WTC11 (cell line): ENCODE results near the gene CACNA2D1. TPM values are rescaled to one million over a fixed set of nuclear protein-coding genes. Genes with fewer than 3 reads are reported as not detected.

Experiments
- ATAC-seq: fragments of 200-7000 bp; cut with Tn5 transposase; 2 replicates; pipeline ENCODE4 v1.10.0; 2021; ENCODE audit warnings: mild to moderate bottlenecking, moderate library complexity
- CTCF ChIA-PET: fragments of 300-600 bp; sonication (Branson Sonifier 250); formaldehyde crosslinking; loops from one replicate; lab custom pipeline; 2021; ENCODE audit warnings: antibody characterized with exemption; lab: Charles Lee
- POLR2A ChIA-PET: fragments of 350-600 bp; sonication (Branson Sonifier 250); formaldehyde crosslinking; loops from one replicate; lab custom pipeline; 2021; ENCODE audit warnings: antibody characterized with exemption; lab: Charles Lee
- DNase-seq: peaks from one replicate; pipeline ENCODE4 v3.0.0; 2021; ENCODE audit warnings: low spot score
- H3K27ac Mint-ChIP-seq: 2 replicates; pipeline ENCODE4 v1.8.0; 2021; ENCODE audit warnings: mixed read lengths
- H3K27me3 Mint-ChIP-seq: 2 replicates; pipeline ENCODE4 v1.8.0; 2021; ENCODE audit warnings: low read depth, mild to moderate bottlenecking, moderate library complexity, mixed read lengths
- H3K36me3 Mint-ChIP-seq: 2 replicates; pipeline ENCODE4 v1.8.0; 2021; ENCODE audit warnings: mixed read lengths
- H3K4me1 Mint-ChIP-seq: 2 replicates; pipeline ENCODE4 v1.8.0; 2022; ENCODE audit warnings: mixed read lengths
- H3K4me3 Mint-ChIP-seq: 2 replicates; pipeline ENCODE4 v1.8.0; 2021; ENCODE audit warnings: mild to moderate bottlenecking, moderate library complexity, mixed read lengths
- H3K9me3 Mint-ChIP-seq: 2 replicates; pipeline ENCODE4 v1.8.0; 2021; ENCODE audit warnings: mixed read lengths
- CDX4 ChIP-seq: fragments of 250-450 bp; sonication (Bioruptor Pico); IDR thresholded peaks from 2 replicates; pipeline ENCODE4 v1.9.0; 2021; ENCODE audit warnings: moderate library complexity, mild to moderate bottlenecking, inconsistent platforms, borderline replicate concordance
- CREM ChIP-seq: sonication (generic); formaldehyde crosslinking; IDR thresholded peaks from 2 replicates; pipeline ENCODE4 v1.8.1; 2022; ENCODE audit warnings: mild to moderate bottlenecking, missing genetic modification reagents, moderate library complexity
- CTCF ChIP-seq: fragments of 200-600 bp; IDR thresholded peaks from 2 replicates; pipeline ENCODE4 v1.8.0; 2022; ENCODE audit warnings: antibody characterized with exemption
- E2F1 ChIP-seq: sonication (generic); formaldehyde crosslinking; IDR thresholded peaks from 2 replicates; pipeline ENCODE4 v1.8.0; 2022; ENCODE audit warnings: mild to moderate bottlenecking, missing genetic modification reagents
- E2F5 ChIP-seq: sonication (generic); formaldehyde crosslinking; IDR thresholded peaks from 2 replicates; pipeline ENCODE4 v1.8.1; 2022; ENCODE audit warnings: mild to moderate bottlenecking, moderate library complexity, missing genetic modification reagents
- EMX1 ChIP-seq: fragments of 250-450 bp; sonication (Bioruptor Pico); IDR thresholded peaks from 2 replicates; pipeline ENCODE4 v1.8.0; 2021; ENCODE audit warnings: mild to moderate bottlenecking
- ETV6 ChIP-seq: sonication (generic); formaldehyde crosslinking; IDR thresholded peaks from 2 replicates; pipeline ENCODE4 v1.8.1; 2022; ENCODE audit warnings: mild to moderate bottlenecking, missing genetic modification reagents
- FOXJ3 ChIP-seq: sonication (generic); formaldehyde crosslinking; IDR thresholded peaks from 2 replicates; pipeline ENCODE4 v1.9.0; 2021; ENCODE audit warnings: missing genetic modification reagents, mild to moderate bottlenecking, borderline replicate concordance
- FOXP1 ChIP-seq: sonication (generic); formaldehyde crosslinking; IDR thresholded peaks from 2 replicates; pipeline ENCODE4 v1.8.0; 2022; ENCODE audit warnings: missing genetic modification reagents, mild to moderate bottlenecking, moderate library complexity, borderline replicate concordance
- GABPB1 ChIP-seq: sonication (generic); formaldehyde crosslinking; IDR thresholded peaks from 2 replicates; pipeline ENCODE4 v1.8.1; 2023; ENCODE audit warnings: mild to moderate bottlenecking, missing genetic modification reagents
- GRHL2 ChIP-seq: fragments of 250-450 bp; sonication (Bioruptor Pico); IDR thresholded peaks from 2 replicates; pipeline ENCODE4 v1.8.0; 2022; ENCODE audit warnings: mild to moderate bottlenecking, moderate library complexity; ENCODE audit not compliant: insufficient replicate concordance, severe bottlenecking
- GTF2I ChIP-seq: fragments of 250-450 bp; sonication (Bioruptor Pico); conservative IDR thresholded peaks from 2 replicates; pipeline ENCODE4 v1.4.0; 2021; ENCODE audit warnings: mild to moderate bottlenecking
- HMGXB4 ChIP-seq: sonication (generic); formaldehyde crosslinking; IDR thresholded peaks from 2 replicates; pipeline ENCODE4 v1.8.1; 2023; ENCODE audit warnings: mild to moderate bottlenecking, moderate library complexity, missing genetic modification reagents
- IRF1 ChIP-seq: sonication (generic); formaldehyde crosslinking; IDR thresholded peaks from 2 replicates; pipeline ENCODE4 v1.8.0; 2023; ENCODE audit warnings: missing genetic modification reagents
- JUN ChIP-seq: sonication (generic); formaldehyde crosslinking; IDR thresholded peaks from 2 replicates; pipeline ENCODE4 v1.8.0; 2023; ENCODE audit warnings: mild to moderate bottlenecking, missing genetic modification reagents
- KAT7 ChIP-seq: sonication (generic); formaldehyde crosslinking; IDR thresholded peaks from 2 replicates; pipeline ENCODE4 v1.8.1; 2023; ENCODE audit warnings: missing genetic modification reagents, mild to moderate bottlenecking, borderline replicate concordance
- MXD4 ChIP-seq: fragments of 250-450 bp; sonication (Bioruptor Pico); IDR thresholded peaks from 2 replicates; pipeline ENCODE4 v1.8.0; 2021; ENCODE audit warnings: mild to moderate bottlenecking, moderate library complexity, borderline replicate concordance
- PRRX2 ChIP-seq: fragments of 250-450 bp; sonication (Bioruptor Pico); IDR thresholded peaks from 2 replicates; pipeline ENCODE4 v1.8.0; 2021; ENCODE audit warnings: mild to moderate bottlenecking
- SMAD3 ChIP-seq: sonication (generic); formaldehyde crosslinking; IDR thresholded peaks from 2 replicates; pipeline ENCODE4 v1.8.0; 2022; ENCODE audit warnings: missing genetic modification reagents, mild to moderate bottlenecking, borderline replicate concordance
- SOX15 ChIP-seq: fragments of 250-450 bp; sonication (Bioruptor Pico); IDR thresholded peaks from 2 replicates; pipeline ENCODE4 v1.9.0; 2021; ENCODE audit warnings: mild to moderate bottlenecking
- USF2 ChIP-seq: sonication (generic); formaldehyde crosslinking; IDR thresholded peaks from 2 replicates; pipeline ENCODE4 v1.8.1; 2023; ENCODE audit warnings: mild to moderate bottlenecking, missing genetic modification reagents, moderate library complexity
- ZNF138 ChIP-seq: sonication (generic); formaldehyde crosslinking; conservative IDR thresholded peaks from 2 replicates; pipeline ENCODE4 v1.8.1; 2022; ENCODE audit warnings: mild to moderate bottlenecking, moderate library complexity, missing genetic modification reagents
- ZNF232 ChIP-seq: sonication (generic); formaldehyde crosslinking; IDR thresholded peaks from 2 replicates; pipeline ENCODE4 v1.8.0; 2022; ENCODE audit warnings: mild to moderate bottlenecking, missing genetic modification reagents
- ZNF317 ChIP-seq: sonication (generic); formaldehyde crosslinking; IDR thresholded peaks from 2 replicates; pipeline ENCODE4 v1.8.1; 2023; ENCODE audit warnings: low read depth, mild to moderate bottlenecking, moderate library complexity, missing genetic modification reagents, borderline replicate concordance
- ZNF416 ChIP-seq: fragments of 250-450 bp; sonication (Bioruptor Pico); IDR thresholded peaks from 2 replicates; pipeline ENCODE4 v1.9.0; 2021; ENCODE audit warnings: mild to moderate bottlenecking, inconsistent platforms
- ZNF512 ChIP-seq: sonication (generic); formaldehyde crosslinking; IDR thresholded peaks from 2 replicates; pipeline ENCODE4 v1.8.1; 2022; ENCODE audit warnings: missing genetic modification reagents, borderline replicate concordance
- total RNA-seq: library from RNA; stranded (reverse); gene quantifications from 3 replicates; pipeline ENCODE4 v1.2.3, GENCODE V29; 2021

Gene CACNA2D1
- total RNA-seq, 1 experiment from 2014 or later = 33.3 TPM

- H3K4me3 Mint-ChIP-seq = no peak overlapping the region
- H3K4me1 Mint-ChIP-seq = no peaks in the 10 kb centered on the region
- H3K9me3 Mint-ChIP-seq = peaks cover 15% of the 10 kb centered on the region
- no peak for DNase-seq
- no peak for ATAC-seq
- ChIA-PET CTCF (no interaction called here), POLR2A (no interaction called here)
- peaks cover 5% of the 10 kb centered on the region for H3K36me3 Mint-ChIP-seq
- no peak for TF ChIP-seq HMGXB4 (CRISPR knock-in tag)
- no peak for TF ChIP-seq GTF2I (CRISPR knock-in tag)
- no peak for TF ChIP-seq KAT7
- TF ChIP-seq CTCF = no peak
- no peak for TF ChIP-seq ZNF138
- TF ChIP-seq SOX15 = no peak
- no peak for TF ChIP-seq GABPB1 (CRISPR knock-in tag)
- no peak for TF ChIP-seq FOXP1 (CRISPR knock-in tag)
- no peak for TF ChIP-seq EMX1 (CRISPR knock-in tag)
- TF ChIP-seq PRRX2 (CRISPR knock-in tag) = no peak
- TF ChIP-seq CREM (CRISPR knock-in tag) = no peak
- TF ChIP-seq SMAD3 (CRISPR knock-in tag) = no peak
- no peak for TF ChIP-seq CDX4 (CRISPR knock-in tag)
- TF ChIP-seq JUN = no peak
- TF ChIP-seq E2F5 = no peak
- no peak for TF ChIP-seq ZNF317
- no peak for TF ChIP-seq FOXJ3 (CRISPR knock-in tag)
- H3K27ac Mint-ChIP-seq = no peak overlapping the region
- no peaks in the 10 kb centered on the region for H3K27me3 Mint-ChIP-seq
Observed at GRCh38 chr7:82212466-82212865, 231.1 kb downstream of the CACNA2D1 start.

GRCh38 chr7:82211333-82211732 lies 232.2 kb downstream of the CACNA2D1 start:
- Mint-ChIP-seq H3K27ac (no peak overlapping the region), H3K36me3 (peaks cover 5% of the 10 kb centered on the region), H3K27me3 (no peaks in the 10 kb centered on the region), H3K4me1 (no peaks in the 10 kb centered on the region), H3K4me3 (no peak overlapping the region), H3K9me3 (peaks cover 15% of the 10 kb centered on the region)
- no peak for DNase-seq
- no peak for ATAC-seq
- CTCF ChIA-PET = no interaction called here
- POLR2A ChIA-PET = no interaction called here
- TF ChIP-seq ZNF512 (CRISPR knock-in tag) = no peak
- no peak for TF ChIP-seq MXD4 (CRISPR knock-in tag)
- no peak for TF ChIP-seq ETV6
- TF ChIP-seq IRF1 (CRISPR knock-in tag) = no peak
- TF ChIP-seq ZNF232 (CRISPR knock-in tag) = no peak
- no peak for TF ChIP-seq GRHL2 (CRISPR knock-in tag)
- no peak for TF ChIP-seq ZNF416 (CRISPR knock-in tag)
- TF ChIP-seq USF2 (CRISPR knock-in tag) = no peak
- TF ChIP-seq E2F1 (CRISPR knock-in tag) = no peak
- TF ChIP-seq CTCF = no peak
